ENCODE measurements around the gene PKIB.

The PKIB gene

GRCh38 chr6:122663981-122664380 is 53.8 kb downstream of the PKIB start:
- in situ Hi-C loops (cut with HindIII; ENCODE audit: low sequenced_read_pairs), result no loop called here

GRCh38 chr6:122665929-122666328 is 55.7 kb downstream of the PKIB start:
- in situ Hi-C loops (cut with HindIII; ENCODE audit: low sequenced_read_pairs), result no loop called here

- in situ Hi-C loops (cut with HindIII; ENCODE audit: low sequenced_read_pairs), result no loop called here
Observed at GRCh38 chr6:122666418-122666817, 56.2 kb downstream of the PKIB start.

- in situ Hi-C loops (cut with HindIII; ENCODE audit: low sequenced_read_pairs), result no loop called here
Observed at GRCh38 chr6:122669418-122669817, 59.2 kb downstream of the PKIB start.

- in situ Hi-C loops (cut with HindIII; ENCODE audit: low sequenced_read_pairs), result no loop called here
Observed at GRCh38 chr6:122669868-122670267, 59.7 kb downstream of the PKIB start.

- in situ Hi-C loops (cut with HindIII; ENCODE audit: low sequenced_read_pairs), result no loop called here
Observed at GRCh38 chr6:122671251-122671650, 61.0 kb downstream of the PKIB start.

GRCh38 chr6:122673343-122673961 is 63.2 kb downstream of the PKIB start:
- in situ Hi-C loops (cut with HindIII; ENCODE audit: low sequenced_read_pairs), result no loop called here

GRCh38 chr6:122676146-122676545 is 65.9 kb downstream of the PKIB start:
- in situ Hi-C loops (cut with HindIII; ENCODE audit: low sequenced_read_pairs), result no loop called here

GRCh38 chr6:122676688-122677087 is 66.5 kb downstream of the PKIB start:
- in situ Hi-C loops (cut with HindIII; ENCODE audit: low sequenced_read_pairs), result no loop called here

GRCh38 chr6:122677406-122677805 is 67.2 kb downstream of the PKIB start:
- in situ Hi-C loops (cut with HindIII; ENCODE audit: low sequenced_read_pairs), result no loop called here

GRCh38 chr6:122678841-122679240 is 68.6 kb downstream of the PKIB start:
- in situ Hi-C loops (cut with HindIII; ENCODE audit: low sequenced_read_pairs), result no loop called here

- in situ Hi-C loops (cut with HindIII; ENCODE audit: low sequenced_read_pairs), result no loop called here
Observed at GRCh38 chr6:122681705-122682104, 71.5 kb downstream of the PKIB start.

GRCh38 chr6:122683989-122684651 is 73.9 kb downstream of the PKIB start:
- in situ Hi-C loops (cut with HindIII; ENCODE audit: low sequenced_read_pairs), result no loop called here

GRCh38 chr6:122692175-122692598 is 82.0 kb downstream of the PKIB start:
- in situ Hi-C loops (cut with HindIII; ENCODE audit: low sequenced_read_pairs), result no loop called here

GRCh38 chr6:122692807-122693580 is 82.8 kb downstream of the PKIB start:
- in situ Hi-C loops (cut with HindIII; ENCODE audit: low sequenced_read_pairs), result no loop called here

- in situ Hi-C loops (cut with HindIII; ENCODE audit: low sequenced_read_pairs), result no loop called here
Observed at GRCh38 chr6:122694075-122694474, 83.9 kb downstream of the PKIB start.

- in situ Hi-C loops (cut with HindIII; ENCODE audit: low sequenced_read_pairs), result no loop called here
Observed at GRCh38 chr6:122694602-122695001, 84.4 kb downstream of the PKIB start.

- in situ Hi-C loops (cut with HindIII; ENCODE audit: low sequenced_read_pairs), result no loop called here
Observed at GRCh38 chr6:122695188-122695587, 85.0 kb downstream of the PKIB start.

GRCh38 chr6:122696079-122696478 is 85.9 kb downstream of the PKIB start:
- in situ Hi-C loops (cut with HindIII; ENCODE audit: low sequenced_read_pairs), result no loop called here

- in situ Hi-C loops (cut with HindIII; ENCODE audit: low sequenced_read_pairs), result no loop called here
Observed at GRCh38 chr6:122696853-122697252, 86.6 kb downstream of the PKIB start.

GRCh38 chr6:122697458-122697857 is 87.3 kb downstream of the PKIB start:
- in situ Hi-C loops (cut with HindIII; ENCODE audit: low sequenced_read_pairs), result no loop called here

GRCh38 chr6:122701666-122702065 is 91.5 kb downstream of the PKIB start:
- in situ Hi-C loops (cut with HindIII; ENCODE audit: low sequenced_read_pairs), result no loop called here
